NCI-H2107 treated with DMSO at 0.1 percent for 48 hours (cell line): Measurements from ENCODE around the gene DNAAF5.

Source experiments
- DNase-seq: peaks from one replicate; lab custom pipeline; 2025; ENCODE audit not compliant: unreplicated experiment; lab: John Stamatoyannopoulos, UW

The DNAAF5 gene

DNA sequence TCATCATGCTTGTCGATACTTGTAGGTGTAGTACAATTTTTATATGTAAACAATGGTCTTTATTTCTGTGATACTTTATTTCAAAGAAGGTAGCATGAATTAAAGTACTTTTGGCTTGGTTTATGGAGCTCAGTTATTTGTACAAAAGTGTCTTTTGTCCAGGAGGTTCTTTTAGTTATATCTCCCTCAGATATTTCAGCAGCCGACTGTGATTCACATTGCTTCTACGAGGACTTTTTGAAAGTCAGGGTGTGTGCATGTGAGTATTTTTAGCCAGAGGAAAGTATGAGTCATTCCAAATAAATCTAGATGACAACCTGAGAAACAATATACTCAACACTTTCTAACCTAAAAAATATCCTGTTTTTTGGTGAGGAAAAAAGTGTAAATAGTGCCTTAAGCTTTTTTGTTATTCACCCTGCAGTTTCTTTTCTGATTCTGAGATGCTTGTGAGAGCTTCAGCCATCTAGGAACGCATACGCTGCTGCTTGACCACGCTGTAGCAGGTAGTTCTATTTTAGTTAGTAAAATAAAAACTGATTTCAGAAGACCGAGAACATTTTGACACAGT lies 105.2 kb downstream of the DNAAF5 start:
- peak; percentile 31 for DNase-seq

DNA sequence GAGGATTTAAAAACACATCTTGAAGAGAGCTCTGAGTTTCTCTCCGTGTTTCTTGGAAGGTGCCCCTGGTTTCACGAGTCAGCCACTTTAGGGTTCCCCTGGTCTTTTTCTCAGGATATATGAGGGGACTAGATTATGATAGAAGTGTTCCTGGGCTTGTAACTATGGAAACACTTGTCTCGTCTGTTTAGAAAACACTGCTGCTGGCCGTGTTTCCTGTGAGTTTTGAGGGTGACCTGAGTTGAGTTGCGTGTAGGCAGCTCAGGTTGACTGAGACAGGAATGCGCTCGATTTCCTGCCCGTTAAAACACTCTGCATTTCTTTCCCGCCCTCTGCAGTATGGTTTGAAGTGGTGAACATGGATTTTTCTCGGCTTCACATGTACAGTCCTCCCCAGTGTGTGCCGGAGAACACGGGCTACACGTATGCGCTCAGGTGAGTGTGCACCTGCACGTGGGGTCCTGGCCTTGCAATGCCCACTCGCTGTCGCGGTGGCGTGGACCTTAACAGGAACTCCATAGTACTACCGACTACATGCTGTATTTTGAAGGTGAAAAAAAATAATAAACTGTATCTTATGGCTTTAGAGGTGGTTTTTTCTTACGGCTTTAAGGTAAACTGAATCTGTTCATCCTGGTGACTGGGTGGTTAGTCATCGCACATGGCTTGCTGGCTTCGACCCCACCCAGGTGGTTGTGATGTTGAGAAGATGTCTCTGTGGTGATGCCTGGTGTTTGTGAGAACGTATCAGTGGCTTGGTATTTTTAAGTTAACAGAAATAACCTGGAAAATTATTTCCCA lies 105.9 kb downstream of the DNAAF5 start, which contains the start of gene SUN1:
TSS of gene SUN1 (plus strand) at position 310 of the 801 bp plus-strand sequence. CDS start at position 359, 49 bp downstream.
- DNase-seq: peak; percentile 15

DNA sequence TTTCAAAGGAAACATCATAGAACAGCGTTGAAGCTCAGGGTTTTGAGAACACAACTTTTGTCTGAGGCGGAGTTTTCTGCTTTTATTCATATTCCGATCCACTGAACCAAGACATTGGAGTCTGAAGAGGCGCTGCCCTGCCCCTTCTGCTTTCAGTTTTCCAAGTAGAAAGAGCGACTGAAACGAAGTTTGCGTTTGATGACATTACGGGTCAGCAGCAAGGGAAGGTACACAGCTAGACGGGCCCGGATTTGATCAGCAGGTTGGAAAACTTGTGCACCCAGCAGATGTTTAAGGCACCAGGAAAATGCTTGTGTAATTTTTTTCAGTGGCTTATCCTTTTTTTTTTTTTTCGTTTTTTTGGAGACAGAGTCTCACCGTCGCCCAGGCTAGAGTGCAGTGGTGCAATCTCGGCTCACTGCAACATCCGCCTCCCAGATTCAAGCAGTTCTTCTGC lies 106.5 kb downstream of the DNAAF5 start:
- DNase-seq: no peak

DNA sequence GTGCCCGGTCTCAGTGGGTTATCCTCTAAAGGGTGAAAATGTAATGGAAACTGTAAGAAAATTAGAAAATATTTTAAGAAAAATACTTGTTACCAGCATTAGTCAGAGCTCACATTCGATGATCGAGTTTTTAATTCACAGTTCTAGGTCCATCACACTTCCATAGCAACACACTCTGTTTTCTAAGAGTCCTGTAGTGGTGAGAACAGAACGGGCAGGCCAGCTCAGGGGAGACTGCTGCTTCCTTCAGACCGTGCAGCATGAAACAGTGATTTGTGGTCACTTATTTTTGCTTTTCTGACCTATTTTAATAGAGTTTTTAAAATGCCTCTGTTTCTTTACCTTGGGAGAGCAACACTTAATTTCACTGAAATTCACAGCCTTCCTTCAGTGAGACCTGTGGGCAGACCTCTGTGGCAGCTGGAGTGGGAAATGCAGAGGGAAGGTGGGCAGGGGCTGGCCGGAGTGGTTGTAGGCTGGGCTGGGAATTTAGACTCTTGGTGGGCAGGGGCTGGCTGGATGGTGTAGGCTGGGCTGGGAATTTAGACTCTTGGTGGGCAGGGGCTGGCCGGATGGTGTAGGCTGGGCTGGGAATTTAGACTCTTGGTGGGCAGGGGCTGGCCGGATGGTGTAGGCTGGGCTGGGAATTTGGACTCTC lies 107.2 kb downstream of the DNAAF5 start:
- no peak for DNase-seq

DNA sequence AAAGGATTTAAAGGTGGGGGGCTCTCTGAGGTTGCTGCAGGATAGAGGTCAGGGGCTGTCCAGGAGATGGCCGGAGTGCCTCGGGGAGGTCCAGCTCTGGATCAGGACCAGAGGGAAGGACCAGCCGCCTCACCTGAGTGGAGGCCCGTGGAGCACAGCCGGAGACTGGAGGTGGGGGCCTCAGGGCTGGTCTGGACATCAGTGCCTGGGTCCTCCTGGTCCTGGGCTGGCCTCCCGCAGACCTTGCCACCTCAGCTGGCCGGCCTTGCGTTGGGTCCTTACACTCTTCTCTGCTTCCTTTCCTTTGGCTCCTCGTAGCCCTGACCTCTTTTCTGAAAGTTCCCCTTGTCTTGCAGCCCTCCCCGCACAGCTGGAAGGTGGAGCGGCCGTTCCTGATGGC lies 107.8 kb downstream of the DNAAF5 start:
- DNase-seq: no peak

DNA sequence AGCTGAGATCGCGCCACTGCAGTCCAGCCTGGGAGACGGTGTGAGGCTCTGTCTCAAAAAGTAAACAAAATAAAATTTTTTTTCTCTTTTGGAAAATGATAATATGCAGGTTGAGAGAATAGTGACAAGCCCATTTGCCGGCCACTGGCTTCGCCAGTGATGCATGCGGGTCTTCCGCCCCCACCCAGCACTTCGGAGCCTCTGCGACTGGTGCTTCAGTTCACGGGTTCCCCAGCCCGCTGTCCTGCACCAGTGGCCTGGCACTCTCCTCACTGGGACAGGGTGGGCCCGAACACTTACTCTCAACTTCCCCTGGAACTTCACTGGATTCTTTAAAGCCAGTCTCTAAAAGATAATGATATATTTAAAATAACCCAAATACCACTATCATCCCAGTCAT lies 108.5 kb downstream of the DNAAF5 start:
- DNase-seq: no peak

DNA sequence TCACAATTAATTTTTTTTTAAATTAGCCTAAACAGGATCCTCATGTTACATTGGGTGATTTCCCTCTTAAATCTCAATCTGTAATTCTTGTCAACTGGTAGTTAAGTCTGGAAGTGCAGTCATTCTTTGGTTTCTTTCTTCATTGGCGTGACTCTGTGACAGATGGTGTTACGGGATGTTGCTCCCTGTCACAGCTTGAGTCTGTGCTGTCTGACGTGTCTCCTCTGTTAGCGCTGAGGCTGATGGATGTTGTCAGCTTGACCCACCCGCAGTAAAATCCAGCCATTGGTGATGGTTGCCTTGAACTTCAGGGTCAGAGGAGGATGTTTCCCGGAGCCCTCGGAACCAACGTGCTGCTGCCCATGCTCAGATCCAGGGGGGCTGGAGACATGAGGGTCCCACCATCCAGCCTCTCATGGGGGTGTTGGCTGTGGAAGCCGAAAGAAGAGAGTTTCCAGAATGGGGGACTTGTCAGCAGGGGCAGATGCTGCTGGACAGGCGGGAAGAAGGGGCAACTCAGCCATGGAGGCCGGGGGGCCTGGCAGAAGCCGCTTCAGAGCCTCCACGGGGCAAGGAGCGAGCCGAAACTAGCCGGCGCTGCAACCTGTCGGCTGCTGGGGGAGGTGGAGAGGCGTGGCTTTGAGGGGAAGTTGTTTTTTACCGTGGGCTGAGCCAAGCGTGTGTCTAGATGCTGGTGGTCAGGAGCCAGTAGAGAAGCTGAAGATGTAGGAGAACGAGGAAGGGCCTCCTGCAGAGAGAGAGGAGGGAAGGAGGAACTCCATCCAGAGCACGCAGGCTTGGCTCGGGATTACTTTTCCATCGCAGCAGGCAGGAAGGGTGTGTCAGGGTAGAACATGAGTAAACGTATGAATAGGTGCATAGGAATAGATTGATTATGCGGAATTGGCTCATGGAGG lies 109.2 kb downstream of the DNAAF5 start:
- DNase-seq: no peak
